ENCODE data around the gene RIN3. TPM values are rescaled to one million over a fixed set of nuclear protein-coding genes. Genes with fewer than 3 reads are reported as not detected.

The RIN3 gene
- total RNA-seq, 4 donors from 2014 or later, result 6.2 to 29.8 (median 12.2) TPM

DNA sequence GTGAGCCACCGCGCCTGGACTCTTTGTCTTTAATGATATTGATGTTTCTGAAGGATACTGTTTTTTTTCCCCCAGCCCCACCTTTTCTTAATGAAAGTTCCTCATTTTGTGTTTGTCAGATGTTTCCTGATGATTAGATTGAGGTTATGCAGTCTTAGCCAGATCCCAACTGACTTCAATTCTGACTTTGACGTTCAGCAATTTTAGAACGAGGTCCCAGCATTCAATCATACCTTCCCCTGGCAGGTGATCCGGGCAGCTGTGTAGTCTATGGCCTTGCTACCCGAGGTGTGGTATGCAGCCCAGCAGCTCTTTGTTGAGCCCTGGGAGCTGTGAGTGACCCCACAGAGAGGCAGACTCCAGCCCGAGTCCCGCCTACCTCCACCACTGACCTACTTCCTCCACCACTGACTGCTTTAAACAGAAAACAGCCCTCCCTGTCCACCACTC is 152.1 kb downstream of the RIN3 start:
- H3K36me3 ChIP-seq, result no peaks in the 10 kb centered on the region
- DNase-seq, result no peak
- TF ChIP-seq POLR2A (IDR thresholded peaks at IDR 0.05), result no peak
- TF ChIP-seq, protein P1, sequence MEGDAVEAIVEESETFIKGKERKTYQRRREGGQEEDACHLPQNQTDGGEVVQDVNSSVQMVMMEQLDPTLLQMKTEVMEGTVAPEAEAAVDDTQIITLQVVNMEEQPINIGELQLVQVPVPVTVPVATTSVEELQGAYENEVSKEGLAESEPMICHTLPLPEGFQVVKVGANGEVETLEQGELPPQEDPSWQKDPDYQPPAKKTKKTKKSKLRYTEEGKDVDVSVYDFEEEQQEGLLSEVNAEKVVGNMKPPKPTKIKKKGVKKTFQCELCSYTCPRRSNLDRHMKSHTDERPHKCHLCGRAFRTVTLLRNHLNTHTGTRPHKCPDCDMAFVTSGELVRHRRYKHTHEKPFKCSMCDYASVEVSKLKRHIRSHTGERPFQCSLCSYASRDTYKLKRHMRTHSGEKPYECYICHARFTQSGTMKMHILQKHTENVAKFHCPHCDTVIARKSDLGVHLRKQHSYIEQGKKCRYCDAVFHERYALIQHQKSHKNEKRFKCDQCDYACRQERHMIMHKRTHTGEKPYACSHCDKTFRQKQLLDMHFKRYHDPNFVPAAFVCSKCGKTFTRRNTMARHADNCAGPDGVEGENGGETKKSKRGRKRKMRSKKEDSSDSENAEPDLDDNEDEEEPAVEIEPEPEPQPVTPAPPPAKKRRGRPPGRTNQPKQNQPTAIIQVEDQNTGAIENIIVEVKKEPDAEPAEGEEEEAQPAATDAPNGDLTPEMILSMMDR (IDR thresholded peaks at IDR 0.05), result no peak
- no peak overlapping the region for H3K27ac ChIP-seq
- H3K4me1 ChIP-seq, result no peaks in the 10 kb centered on the region
- intact Hi-C loops (cut with DNase I; ENCODE audit: low total_unique reads), result no loop called here
- no peaks in the 10 kb centered on the region for H3K9me3 ChIP-seq
- H3K27me3 ChIP-seq, result no peaks in the 10 kb centered on the region
- H3K4me3 ChIP-seq, result no peak overlapping the region

- DNase-seq, result no peak
- H3K27me3 ChIP-seq, result no peaks in the 10 kb centered on the region
- no peaks in the 10 kb centered on the region for H3K4me1 ChIP-seq
- intact Hi-C loops (cut with DNase I; ENCODE audit: low total_unique reads), result no loop called here
- no peak overlapping the region for H3K4me3 ChIP-seq
- no peaks in the 10 kb centered on the region for H3K36me3 ChIP-seq
- H3K9me3 ChIP-seq, result no peaks in the 10 kb centered on the region
- no peak for TF ChIP-seq POLR2A (IDR thresholded peaks at IDR 0.05)
- TF ChIP-seq, protein P1 (IDR thresholded peaks at IDR 0.05), result no peak
- H3K27ac ChIP-seq, result no peak overlapping the region
Measured at GRCh38 chr14:92666251-92666650, 152.7 kb downstream of the RIN3 start.

DNA sequence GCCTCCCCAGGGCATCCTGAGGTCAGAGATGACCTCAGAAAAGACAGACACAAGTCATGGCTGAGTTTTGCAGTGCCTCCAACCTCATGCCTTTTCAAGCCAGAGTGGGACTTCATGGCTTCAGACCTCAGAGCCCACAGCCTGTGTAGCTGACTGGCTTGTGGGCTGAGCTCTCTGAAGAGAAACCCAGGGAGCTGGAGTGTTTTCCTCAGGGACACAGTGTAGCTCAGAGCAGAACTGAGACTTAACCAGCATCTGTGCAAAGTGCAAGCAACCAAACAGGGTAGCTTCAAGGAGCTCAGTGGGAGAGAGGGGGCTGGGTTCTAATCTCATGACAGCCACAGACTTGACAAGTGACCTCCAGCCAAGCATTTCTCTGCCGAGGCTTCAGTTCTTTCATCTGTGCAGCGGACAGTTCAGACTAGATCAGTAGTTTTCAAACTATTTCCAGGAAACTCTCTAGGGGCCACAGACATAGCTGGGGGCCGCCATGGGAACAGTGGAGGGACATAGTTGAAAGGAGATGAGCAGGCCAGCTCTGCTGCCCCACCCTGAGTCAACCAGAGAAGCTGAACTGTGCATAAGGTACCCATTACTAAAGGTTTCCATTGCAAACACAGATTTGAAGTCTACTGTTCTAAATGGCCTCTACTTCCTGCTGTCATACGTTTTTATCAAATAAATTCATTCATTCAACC is 154.8 kb downstream of the RIN3 start:
- no peak for DNase-seq
- no peaks in the 10 kb centered on the region for H3K9me3 ChIP-seq
- H3K27ac ChIP-seq, result no peak overlapping the region
- H3K27me3 ChIP-seq, result no peaks in the 10 kb centered on the region
- intact Hi-C loops (cut with DNase I; ENCODE audit: low total_unique reads), result no loop called here
- TF ChIP-seq, protein P1 (IDR thresholded peaks at IDR 0.05), result no peak
- TF ChIP-seq POLR2A (IDR thresholded peaks at IDR 0.05), result no peak
- H3K4me1 ChIP-seq, result no peaks in the 10 kb centered on the region
- no peaks in the 10 kb centered on the region for H3K36me3 ChIP-seq
- no peak overlapping the region for H3K4me3 ChIP-seq

GRCh38 chr14:92670160-92670559 is 156.6 kb downstream of the RIN3 start:
- Histone ChIP-seq H3K27ac (no peak overlapping the region), H3K27me3 (no peaks in the 10 kb centered on the region), H3K9me3 (no peaks in the 10 kb centered on the region), H3K4me1 (no peaks in the 10 kb centered on the region), H3K36me3 (no peaks in the 10 kb centered on the region), H3K4me3 (no peak overlapping the region)
- TF ChIP-seq POLR2A (IDR thresholded peaks at IDR 0.05), result no peak
- TF ChIP-seq, protein P1 (IDR thresholded peaks at IDR 0.05), result no peak
- intact Hi-C loops (cut with DNase I; ENCODE audit: low total_unique reads), result no loop called here
- no peak for DNase-seq

DNA sequence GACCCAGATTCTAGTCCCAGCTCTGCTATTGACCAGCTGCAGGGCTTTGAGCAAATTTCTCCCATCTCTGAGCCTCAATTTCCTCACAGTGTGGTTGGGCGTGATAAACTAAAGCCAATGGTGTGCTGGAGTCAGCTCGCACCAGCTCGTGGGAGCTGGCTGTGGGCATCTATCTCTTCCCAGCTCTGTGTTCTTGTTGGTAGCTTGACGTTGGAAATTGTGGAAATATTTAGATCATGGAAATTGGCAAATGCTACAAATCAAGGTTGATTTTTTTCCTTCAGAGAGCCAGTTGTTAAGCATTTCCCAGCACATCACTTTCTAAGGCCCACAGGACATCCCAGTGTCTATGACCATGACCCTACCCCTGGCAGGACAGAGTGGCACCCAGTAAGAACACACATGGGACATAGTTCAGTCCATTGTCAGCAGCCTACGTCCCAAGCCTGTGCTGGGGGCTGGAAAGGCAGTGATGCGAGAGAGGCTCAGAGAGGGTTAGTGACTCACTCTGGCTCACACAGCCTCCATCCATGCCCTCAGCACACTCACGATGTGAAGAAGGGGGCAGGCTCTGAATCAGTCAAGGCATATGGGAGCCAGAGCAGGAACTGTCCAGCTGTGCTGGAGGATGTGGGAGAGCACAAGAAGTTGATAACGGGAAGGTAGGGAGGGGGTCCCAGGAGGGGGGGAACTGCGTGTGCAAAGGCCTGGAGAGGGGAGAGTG is 157.2 kb downstream of the RIN3 start:
- no peak overlapping the region for H3K27ac ChIP-seq
- H3K4me1 ChIP-seq, result no peaks in the 10 kb centered on the region
- H3K9me3 ChIP-seq, result no peaks in the 10 kb centered on the region
- no peak overlapping the region for H3K4me3 ChIP-seq
- no peak for DNase-seq
- intact Hi-C loops (cut with DNase I; ENCODE audit: low total_unique reads), result no loop called here
- TF ChIP-seq POLR2A (IDR thresholded peaks at IDR 0.05), result no peak
- TF ChIP-seq, protein P1 (IDR thresholded peaks at IDR 0.05), result no peak
- no peaks in the 10 kb centered on the region for H3K27me3 ChIP-seq
- no peaks in the 10 kb centered on the region for H3K36me3 ChIP-seq
